ENCODE data around the gene LHX4. TPM values are rescaled to one million over a fixed set of nuclear protein-coding genes. Genes with fewer than 3 reads are reported as not detected.

The LHX4 gene
- total RNA-seq, 1 donor from 2014 or later, result not detected

GRCh38 chr1:180310095-180310494 is 80.0 kb downstream of the LHX4 start:
- intact Hi-C loops (cut with micrococcal nuclease), result no loop called here
- no peak overlapping the region for H3K27ac ChIP-seq (replicated peaks)
- TF ChIP-seq CTCF (IDR thresholded peaks at IDR 0.05; ENCODE audit: borderline replicate concordance), result no peak

GRCh38 chr1:180311011-180311730 is 81.1 kb downstream of the LHX4 start:
- intact Hi-C loops (cut with micrococcal nuclease), result no loop called here
- no peak for TF ChIP-seq CTCF (IDR thresholded peaks at IDR 0.05; ENCODE audit: borderline replicate concordance)
- Histone ChIP-seq H3K4me1 (peaks cover 11% of the 10 kb centered on the region), H3K9me3 (replicated peaks) (peaks cover 5% of the 10 kb centered on the region), H3K27ac (replicated peaks) (no peak overlapping the region), H3K4me3 (no peak overlapping the region), H3K36me3 (peaks cover 8% of the 10 kb centered on the region), H3K27me3 (ENCODE audit: low read depth) (no peaks in the 10 kb centered on the region)
- no peak for DNase-seq

More at GRCh38 chr1:180310095-180310494, 80.0 kb downstream of the LHX4 start:
- peaks cover 9% of the 10 kb centered on the region for H3K9me3 ChIP-seq (replicated peaks)
- H3K27me3 ChIP-seq (ENCODE audit: low read depth), result no peaks in the 10 kb centered on the region
- H3K4me1 ChIP-seq, result peaks cover under 1% of the 10 kb centered on the region
- peaks cover 8% of the 10 kb centered on the region for H3K36me3 ChIP-seq
- no peak overlapping the region for H3K4me3 ChIP-seq
- no peak for DNase-seq

- H3K27me3 ChIP-seq (ENCODE audit: low read depth), result no peaks in the 10 kb centered on the region
- H3K9me3 ChIP-seq (replicated peaks), result no peaks in the 10 kb centered on the region
- no peak for TF ChIP-seq CTCF (IDR thresholded peaks at IDR 0.05; ENCODE audit: borderline replicate concordance)
- H3K36me3 ChIP-seq, result peaks cover 8% of the 10 kb centered on the region
- H3K27ac ChIP-seq (replicated peaks), result no peak overlapping the region
- H3K4me1 ChIP-seq, result peaks cover 12% of the 10 kb centered on the region
- intact Hi-C loops (cut with micrococcal nuclease), result no loop called here
- no peak for DNase-seq
- H3K4me3 ChIP-seq, result no peak overlapping the region
Observed at GRCh38 chr1:180312926-180313325, 82.9 kb downstream of the LHX4 start.

GRCh38 chr1:180327089-180327488 is 97.0 kb downstream of the LHX4 start:
- H3K36me3 ChIP-seq, result no peaks in the 10 kb centered on the region
- no peaks in the 10 kb centered on the region for H3K27me3 ChIP-seq (ENCODE audit: low read depth)
- TF ChIP-seq CTCF (IDR thresholded peaks at IDR 0.05; ENCODE audit: borderline replicate concordance), result no peak
- DNase-seq, result no peak
- H3K27ac ChIP-seq (replicated peaks), result no peak overlapping the region
- no peak overlapping the region for H3K4me3 ChIP-seq
- H3K4me1 ChIP-seq, result no peaks in the 10 kb centered on the region
- no peaks in the 10 kb centered on the region for H3K9me3 ChIP-seq (replicated peaks)
- intact Hi-C loops (cut with micrococcal nuclease), result no loop called here

Other genes with a start within 250 kb of the LHX4 start
- 102 TPM for gene QSOX1, start 75.4 kb upstream of the LHX4 start, total RNA-seq